Panc1 (cell line): ENCODE data around the gene RGS5. TPM values are rescaled to one million over a fixed set of nuclear protein-coding genes. Genes with fewer than 3 reads are reported as not detected.

Experiments used
- ATAC-seq: fragments of 200-7000 bp; cut with Tn5 transposase; 2 replicates; pipeline ENCODE4 v1.9.1; 2020; ENCODE audit warnings: mild to moderate bottlenecking, moderate library complexity
- BruUV-seq: library from RNA; stranded (reverse); fragments of 400-500 nt; replicated peaks from 2 replicates; lab custom pipeline; 2021; lab: Mats Ljungman, UMichigan
- CTCF ChIA-PET: fragments of 300-600 bp; sonication (Branson Sonifier 250); formaldehyde crosslinking; loops from one replicate; lab custom pipeline; 2022; ENCODE audit warnings: antibody characterized with exemption; lab: Charles Lee
- POLR2A ChIA-PET: fragments of 300-600 bp; sonication (Branson Sonifier 250); formaldehyde crosslinking; loops from one replicate; lab custom pipeline; 2022; ENCODE audit warnings: antibody characterized with exemption; lab: Charles Lee
- DNase-seq: peaks from one replicate; pipeline ENCODE4 v3.0.0-alpha.2; 2010; ENCODE audit warnings: low read depth, low spot score
- H3K27ac ChIP-seq: 2 replicates; pipeline ENCODE4 v1.5.1; 2011; ENCODE audit warnings: mild to moderate bottlenecking, low read length, inconsistent platforms
- H3K27me3 ChIP-seq: fragments of 200-500 bp; sonication (Bioruptor generic); 2 replicates; pipeline ENCODE4 v1.6.0; 2014; ENCODE audit warnings: low read length, inconsistent platforms; ENCODE audit not compliant: control insufficient read depth, insufficient read depth
- H3K36me3 ChIP-seq: fragments of 200-500 bp; sonication (Bioruptor generic); 2 replicates; pipeline ENCODE4 v1.5.1; 2014; ENCODE audit warnings: inconsistent platforms, mild to moderate bottlenecking, low read length, moderate library complexity; ENCODE audit not compliant: control insufficient read depth, insufficient read depth
- H3K4me1 ChIP-seq: 2 replicates; pipeline ENCODE4 v1.5.1; 2011; ENCODE audit warnings: inconsistent platforms, mild to moderate bottlenecking, low read length, moderate library complexity; ENCODE audit not compliant: control insufficient read depth, insufficient read depth
- H3K4me3 ChIP-seq, 2 experiments: 2 replicates each; pipeline ENCODE4 v1.5.1; 2011 to 2012; ENCODE audit warnings: low read depth in 2 of 2, low read length in 2 of 2, mild to moderate bottlenecking in 2 of 2, inconsistent platforms in 1 of 2, moderate library complexity in 1 of 2
- H3K9me3 ChIP-seq: fragments of 200-500 bp; sonication (Bioruptor generic); 2 replicates; pipeline ENCODE4 v1.5.1; 2014; ENCODE audit warnings: low read depth, mild to moderate bottlenecking, inconsistent platforms, low read length, moderate library complexity; ENCODE audit not compliant: control insufficient read depth, insufficient read depth
- POLR2AphosphoS5 ChIP-seq: IDR thresholded peaks from 2 replicates; pipeline ENCODE4 v1.6.1; 2012; ENCODE audit warnings: mild to moderate bottlenecking, low read depth, low read length, moderate library complexity
- REST ChIP-seq, 2 experiments: IDR thresholded peaks; 2 replicates each; pipeline ENCODE4 v1.6.1; 2011 to 2012; ENCODE audit warnings: low read depth in 2 of 2, control low read depth in 1 of 2, low read length in 1 of 2, mild to moderate bottlenecking in 1 of 2, moderate library complexity in 1 of 2; ENCODE audit not compliant: insufficient read depth in 1 of 2
- SIN3A ChIP-seq: IDR thresholded peaks from 2 replicates; pipeline ENCODE4 v1.6.1; 2012; ENCODE audit warnings: low read depth, mild to moderate bottlenecking, low read length, moderate library complexity, borderline replicate concordance; ENCODE audit not compliant: insufficient read depth
- TCF7L2 ChIP-seq: IDR thresholded peaks from 2 replicates; pipeline ENCODE4 v1.6.1; 2011; ENCODE audit warnings: mild to moderate bottlenecking, low read depth, low read length, inconsistent platforms
- in situ Hi-C: cut with HindIII; loops from 2 replicates; pipeline ENCODE4 v1.10.0; 2016; ENCODE audit warnings: low sequenced_read_pairs, low pct_unique_long_range_greater_than_20kb
- intact Hi-C: fragments of 100-400 bp; cut with micrococcal nuclease; formaldehyde crosslinking; loops from one replicate; pipeline ENCODE4 v1.10.0; 2022; ENCODE audit not compliant: unreplicated experiment
- total RNA-seq: library from RNA; stranded (reverse); gene quantifications from one replicate; pipeline ENCODE4 v1.2.1, GENCODE V29; 2021; ENCODE audit not compliant: unreplicated experiment
- TF ChIP-seq, protein P1 (sequence below): fragments of 450-650 bp; IDR thresholded peaks from 2 replicates; pipeline ENCODE4 v1.5.1; 2017; ENCODE audit warnings: mild to moderate bottlenecking

The RGS5 gene
- total RNA-seq, 1 experiment from 2014 or later, result 1.5 TPM

DNA sequence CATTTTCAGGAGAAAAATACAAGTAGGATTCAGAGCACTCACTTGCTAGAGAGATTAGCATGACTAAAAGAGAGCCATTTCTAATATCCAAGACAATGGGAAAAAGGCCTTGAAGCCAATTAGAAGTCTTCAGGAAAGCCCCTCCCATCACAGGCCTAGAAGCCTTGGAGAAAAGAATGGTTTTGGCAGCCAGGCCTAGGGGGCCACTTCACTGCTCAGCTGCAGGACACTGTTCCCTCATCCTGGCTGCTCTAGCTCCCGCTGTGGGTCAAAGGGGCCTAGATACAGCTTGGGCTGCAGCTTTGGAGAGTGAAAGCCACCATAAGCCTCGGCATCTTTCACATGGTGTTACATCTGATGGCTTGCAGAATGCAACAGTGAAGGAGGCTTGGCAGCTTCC, 70.7 kb downstream of the RGS5 start:
- Histone ChIP-seq H3K4me3 (no peak overlapping the region), H3K36me3 (no peaks in the 10 kb centered on the region), H3K9me3 (no peaks in the 10 kb centered on the region), H3K4me1 (no peaks in the 10 kb centered on the region), H3K27ac (no peak overlapping the region), H3K27me3 (no peaks in the 10 kb centered on the region)
- no peak for ATAC-seq
- TF ChIP-seq TCF7L2 (no peak), REST (IDR thresholded peaks at IDR 0.05; ENCODE audit: insufficient read depth in 1 of 2, low read depth in 2 of 2, low read length in 1 of 2) (no peak), POLR2AphosphoS5 (no peak), SIN3A (no peak)
- TF ChIP-seq, protein P1, sequence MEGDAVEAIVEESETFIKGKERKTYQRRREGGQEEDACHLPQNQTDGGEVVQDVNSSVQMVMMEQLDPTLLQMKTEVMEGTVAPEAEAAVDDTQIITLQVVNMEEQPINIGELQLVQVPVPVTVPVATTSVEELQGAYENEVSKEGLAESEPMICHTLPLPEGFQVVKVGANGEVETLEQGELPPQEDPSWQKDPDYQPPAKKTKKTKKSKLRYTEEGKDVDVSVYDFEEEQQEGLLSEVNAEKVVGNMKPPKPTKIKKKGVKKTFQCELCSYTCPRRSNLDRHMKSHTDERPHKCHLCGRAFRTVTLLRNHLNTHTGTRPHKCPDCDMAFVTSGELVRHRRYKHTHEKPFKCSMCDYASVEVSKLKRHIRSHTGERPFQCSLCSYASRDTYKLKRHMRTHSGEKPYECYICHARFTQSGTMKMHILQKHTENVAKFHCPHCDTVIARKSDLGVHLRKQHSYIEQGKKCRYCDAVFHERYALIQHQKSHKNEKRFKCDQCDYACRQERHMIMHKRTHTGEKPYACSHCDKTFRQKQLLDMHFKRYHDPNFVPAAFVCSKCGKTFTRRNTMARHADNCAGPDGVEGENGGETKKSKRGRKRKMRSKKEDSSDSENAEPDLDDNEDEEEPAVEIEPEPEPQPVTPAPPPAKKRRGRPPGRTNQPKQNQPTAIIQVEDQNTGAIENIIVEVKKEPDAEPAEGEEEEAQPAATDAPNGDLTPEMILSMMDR, result no peak
- ChIA-PET CTCF (interaction anchor here (0.6 kb wide), 1 partner anchor 36 kb away, joined by 3 read pairs; no protein-coding TSS in a partner anchor), POLR2A (no interaction called here)
- BruUV-seq, result no TSS peak
- in situ Hi-C loops (no loop called here), intact Hi-C loops (no loop called here)
- DNase-seq, result no peak

- no peak overlapping the region for H3K4me3 ChIP-seq
- DNase-seq, result no peak
- no peaks in the 10 kb centered on the region for H3K27me3 ChIP-seq
- POLR2A ChIA-PET, result no interaction called here
- no peaks in the 10 kb centered on the region for H3K36me3 ChIP-seq
- in situ Hi-C loops, result no loop called here
- no peak for TF ChIP-seq SIN3A
- no peak for TF ChIP-seq TCF7L2
- TF ChIP-seq, protein P1, result no peak
- no peak for TF ChIP-seq POLR2AphosphoS5
- no peak for TF ChIP-seq REST (IDR thresholded peaks at IDR 0.05; ENCODE audit: insufficient read depth in 1 of 2, low read depth in 2 of 2, low read length in 1 of 2)
- CTCF ChIA-PET, result no interaction called here
- intact Hi-C loops, result no loop called here
- no peaks in the 10 kb centered on the region for H3K4me1 ChIP-seq
- no TSS peak for BruUV-seq
- H3K27ac ChIP-seq, result no peak overlapping the region
- ATAC-seq, result no peak
- no peaks in the 10 kb centered on the region for H3K9me3 ChIP-seq
Measured at GRCh38 chr1:163130225-163130856, 72.4 kb downstream of the RGS5 start.
